Stomach (tissue), 4 donors: ENCODE data around the gene DOCK1.

ENCODE experiments used
- POLR2A ChIP-seq, 4 donors: fragments of 450-650 bp; IDR thresholded peaks; one replicate each; pipeline ENCODE4 v1.6.1; 2016; ENCODE audit warnings: antibody characterized with exemption in 4 of 4, control low read depth in 2 of 4, mild to moderate bottlenecking in 1 of 4, moderate library complexity in 1 of 4
- POLR2AphosphoS5 ChIP-seq, 3 donors: sonication (generic); formaldehyde crosslinking; IDR thresholded peaks; one replicate each; pipeline ENCODE4 v1.6.1; 2016; ENCODE audit warnings: antibody characterized with exemption in 3 of 3
- TF ChIP-seq, protein P1 (sequence below), 7 experiments: fragments of 450-650 bp in 4 of 7; fragments of 200-600 bp in 3 of 7; sonication (generic) in 3 of 7; IDR thresholded peaks; one replicate each; pipeline ENCODE4 v1.5.1; 2016 to 2019; ENCODE audit warnings: antibody characterized with exemption in 7 of 7, control low read depth in 2 of 7, mild to moderate bottlenecking in 1 of 7

DNA sequence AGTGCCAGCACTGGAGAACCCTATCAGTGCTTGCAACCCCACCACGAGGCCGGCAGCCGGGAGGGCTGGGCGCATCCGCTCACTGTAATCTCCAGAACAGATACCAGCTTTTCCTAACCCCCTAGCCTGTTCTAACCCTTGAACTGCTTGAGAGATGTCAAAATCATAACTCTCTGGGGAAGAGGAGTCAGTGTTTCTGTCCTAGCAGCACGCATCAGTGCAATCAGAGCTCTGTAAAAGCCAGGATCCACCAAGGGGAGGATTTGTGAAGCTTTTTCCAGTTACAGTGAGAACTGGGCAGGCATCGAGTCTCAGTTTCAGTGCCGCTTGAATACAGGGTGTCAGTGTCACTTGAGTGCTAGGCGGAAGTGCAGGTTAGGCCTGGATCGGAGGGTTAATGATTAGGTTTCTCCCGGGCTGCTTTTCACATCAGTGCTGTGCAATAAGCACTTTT, 395.7 kb downstream of the DOCK1 start:
- TF ChIP-seq, protein P1, sequence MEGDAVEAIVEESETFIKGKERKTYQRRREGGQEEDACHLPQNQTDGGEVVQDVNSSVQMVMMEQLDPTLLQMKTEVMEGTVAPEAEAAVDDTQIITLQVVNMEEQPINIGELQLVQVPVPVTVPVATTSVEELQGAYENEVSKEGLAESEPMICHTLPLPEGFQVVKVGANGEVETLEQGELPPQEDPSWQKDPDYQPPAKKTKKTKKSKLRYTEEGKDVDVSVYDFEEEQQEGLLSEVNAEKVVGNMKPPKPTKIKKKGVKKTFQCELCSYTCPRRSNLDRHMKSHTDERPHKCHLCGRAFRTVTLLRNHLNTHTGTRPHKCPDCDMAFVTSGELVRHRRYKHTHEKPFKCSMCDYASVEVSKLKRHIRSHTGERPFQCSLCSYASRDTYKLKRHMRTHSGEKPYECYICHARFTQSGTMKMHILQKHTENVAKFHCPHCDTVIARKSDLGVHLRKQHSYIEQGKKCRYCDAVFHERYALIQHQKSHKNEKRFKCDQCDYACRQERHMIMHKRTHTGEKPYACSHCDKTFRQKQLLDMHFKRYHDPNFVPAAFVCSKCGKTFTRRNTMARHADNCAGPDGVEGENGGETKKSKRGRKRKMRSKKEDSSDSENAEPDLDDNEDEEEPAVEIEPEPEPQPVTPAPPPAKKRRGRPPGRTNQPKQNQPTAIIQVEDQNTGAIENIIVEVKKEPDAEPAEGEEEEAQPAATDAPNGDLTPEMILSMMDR (IDR thresholded peaks at IDR 0.05): no peak
- TF ChIP-seq POLR2AphosphoS5 (IDR thresholded peaks at IDR 0.05): peak in 1 of 3 donors; percentile 6
- TF ChIP-seq POLR2A (IDR thresholded peaks at IDR 0.05): no peak
